Measurements from ENCODE around the gene ZNF408.

The ZNF408 gene

DNA sequence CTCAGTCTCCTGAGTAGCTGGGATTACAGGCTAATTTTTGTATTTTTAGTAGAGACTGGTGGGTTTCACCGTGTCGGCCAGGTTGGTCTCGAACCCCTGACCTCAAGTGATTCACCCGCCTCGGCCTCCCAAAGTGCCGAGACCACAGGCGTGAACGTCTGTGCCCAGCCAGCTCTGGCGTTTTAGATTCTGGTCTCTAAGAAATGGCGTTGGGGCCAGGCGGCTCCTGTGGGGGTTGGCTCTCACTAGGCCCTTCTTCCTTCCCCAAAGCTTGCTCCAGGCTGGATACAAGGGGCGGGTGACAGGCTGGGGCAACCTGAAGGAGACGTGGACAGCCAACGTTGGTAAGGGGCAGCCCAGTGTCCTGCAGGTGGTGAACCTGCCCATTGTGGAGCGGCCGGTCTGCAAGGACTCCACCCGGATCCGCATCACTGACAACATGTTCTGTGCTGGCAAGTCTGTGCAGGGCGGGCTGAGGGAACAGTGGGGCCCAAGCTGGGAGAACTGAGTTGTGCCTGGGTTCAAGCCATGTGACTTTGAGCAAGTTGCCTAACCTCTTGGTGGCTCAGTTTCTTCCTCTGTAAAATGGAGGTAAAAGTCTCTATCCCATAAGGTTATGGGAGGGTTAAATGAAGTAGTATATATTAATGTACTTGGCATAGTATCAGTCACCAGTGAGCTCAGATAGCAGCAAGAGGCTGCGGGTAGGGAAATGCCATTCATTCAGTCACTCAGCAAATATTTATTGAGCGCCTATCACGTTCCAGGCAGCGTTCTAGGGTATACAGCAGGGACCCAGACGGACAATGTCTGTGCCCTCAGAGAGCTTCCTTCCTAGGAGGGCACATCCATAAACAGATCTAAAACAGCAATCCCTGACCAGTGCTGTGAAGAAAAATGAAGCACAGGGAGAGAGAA is 28.5 kb downstream of the ZNF408 start:
- TF ChIP-seq, protein P1, sequence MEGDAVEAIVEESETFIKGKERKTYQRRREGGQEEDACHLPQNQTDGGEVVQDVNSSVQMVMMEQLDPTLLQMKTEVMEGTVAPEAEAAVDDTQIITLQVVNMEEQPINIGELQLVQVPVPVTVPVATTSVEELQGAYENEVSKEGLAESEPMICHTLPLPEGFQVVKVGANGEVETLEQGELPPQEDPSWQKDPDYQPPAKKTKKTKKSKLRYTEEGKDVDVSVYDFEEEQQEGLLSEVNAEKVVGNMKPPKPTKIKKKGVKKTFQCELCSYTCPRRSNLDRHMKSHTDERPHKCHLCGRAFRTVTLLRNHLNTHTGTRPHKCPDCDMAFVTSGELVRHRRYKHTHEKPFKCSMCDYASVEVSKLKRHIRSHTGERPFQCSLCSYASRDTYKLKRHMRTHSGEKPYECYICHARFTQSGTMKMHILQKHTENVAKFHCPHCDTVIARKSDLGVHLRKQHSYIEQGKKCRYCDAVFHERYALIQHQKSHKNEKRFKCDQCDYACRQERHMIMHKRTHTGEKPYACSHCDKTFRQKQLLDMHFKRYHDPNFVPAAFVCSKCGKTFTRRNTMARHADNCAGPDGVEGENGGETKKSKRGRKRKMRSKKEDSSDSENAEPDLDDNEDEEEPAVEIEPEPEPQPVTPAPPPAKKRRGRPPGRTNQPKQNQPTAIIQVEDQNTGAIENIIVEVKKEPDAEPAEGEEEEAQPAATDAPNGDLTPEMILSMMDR (IDR thresholded peaks at IDR 0.05; ENCODE audit: low read depth, low read length), result no peak
- no peak for DNase-seq (ENCODE audit: extremely low read depth, low read depth)

- DNase-seq (ENCODE audit: extremely low read depth, low read depth), result no peak
- TF ChIP-seq, protein P1 (IDR thresholded peaks at IDR 0.05; ENCODE audit: low read depth, low read length), result no peak
Observed at GRCh38 chr11:46731545-46731944, 30.7 kb downstream of the ZNF408 start.

DNA sequence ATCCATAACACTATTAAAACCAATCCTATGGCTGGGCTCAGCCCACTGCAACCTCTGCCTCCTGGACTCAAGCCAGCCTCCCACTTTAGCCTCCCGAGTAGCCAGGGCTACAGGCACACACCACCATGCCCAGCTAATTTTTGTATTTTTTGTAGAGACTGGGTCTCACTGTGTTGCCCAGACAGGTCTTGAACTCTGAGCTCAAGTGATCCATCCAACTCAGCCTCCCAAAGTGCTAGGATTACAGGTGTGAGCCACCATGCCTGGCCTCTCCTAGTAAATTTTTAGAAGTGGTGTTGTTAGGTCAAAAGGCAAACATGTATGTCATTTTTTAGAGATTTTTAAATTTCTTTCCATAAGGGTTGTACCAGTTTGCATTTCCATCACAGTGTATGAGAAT is 32.4 kb downstream of the ZNF408 start:
- DNase-seq (ENCODE audit: extremely low read depth, low read depth), result no peak
- TF ChIP-seq, protein P1 (IDR thresholded peaks at IDR 0.05; ENCODE audit: low read depth, low read length), result no peak

DNA sequence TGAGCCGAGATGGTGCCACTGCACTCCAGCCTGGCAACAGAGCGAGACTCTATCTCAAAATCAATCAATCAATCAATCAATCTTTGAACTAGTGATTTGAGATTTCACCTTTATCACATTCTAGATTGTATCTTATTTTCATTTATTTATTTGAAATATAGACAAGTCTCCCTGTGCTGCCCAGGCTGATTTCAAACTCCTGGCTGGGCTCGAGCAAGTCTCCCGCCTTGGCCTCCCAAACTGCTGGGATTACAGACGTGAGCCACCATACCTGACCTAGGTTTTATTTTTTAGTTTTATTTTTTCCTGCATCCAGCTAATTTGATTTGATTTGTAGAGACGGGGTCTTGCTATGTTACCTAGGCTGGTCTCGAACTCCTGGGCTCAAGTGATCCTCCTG is 35.3 kb downstream of the ZNF408 start:
- TF ChIP-seq, protein P1 (IDR thresholded peaks at IDR 0.05; ENCODE audit: low read depth, low read length), result no peak

DNA sequence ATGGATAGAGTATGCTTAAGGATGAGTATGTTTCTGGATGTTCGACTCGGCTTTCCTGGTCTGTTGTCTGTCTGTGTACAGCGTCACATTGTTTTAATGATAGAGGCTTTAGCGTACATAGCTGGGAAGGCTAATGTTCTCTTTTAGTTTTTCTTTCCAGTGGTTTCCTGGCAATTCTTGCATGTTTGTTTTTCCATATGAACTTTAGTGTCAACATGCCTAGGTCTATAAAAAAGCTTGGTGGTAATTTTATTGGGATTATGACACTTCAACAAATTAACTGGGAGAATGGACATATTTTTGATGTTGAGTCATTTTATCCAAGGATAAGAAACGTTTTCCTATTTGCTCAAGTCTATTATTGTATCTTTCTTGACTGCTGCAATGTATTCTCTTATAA is 35.8 kb downstream of the ZNF408 start:
- TF ChIP-seq, protein P1 (IDR thresholded peaks at IDR 0.05; ENCODE audit: low read depth, low read length), result no peak
- DNase-seq (ENCODE audit: extremely low read depth, low read depth), result no peak

More for the DNA sequence above, 35.3 kb downstream of the ZNF408 start:
- no peak for DNase-seq (ENCODE audit: extremely low read depth, low read depth)

DNA sequence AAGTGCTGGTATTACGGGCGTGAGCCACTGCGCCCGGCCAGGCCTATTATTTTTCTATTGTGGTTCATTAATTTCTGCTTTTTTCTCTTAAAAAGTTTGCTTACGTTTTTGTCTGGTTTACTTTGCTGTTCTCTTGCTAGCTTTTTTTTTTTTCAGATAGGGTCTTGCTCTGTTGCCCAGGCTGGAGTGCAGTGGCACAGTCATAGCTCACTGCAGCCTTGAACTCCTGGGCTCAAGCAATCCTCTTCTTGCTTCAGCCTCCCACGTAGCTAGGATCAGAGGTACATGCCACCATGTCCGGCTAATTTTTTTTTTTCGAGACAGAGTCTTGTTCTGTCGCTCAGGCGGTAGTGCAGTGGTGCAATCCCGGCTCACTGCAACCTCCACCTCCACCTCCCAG is 36.9 kb downstream of the ZNF408 start:
- no peak for DNase-seq (ENCODE audit: extremely low read depth, low read depth)
- TF ChIP-seq, protein P1 (IDR thresholded peaks at IDR 0.05; ENCODE audit: low read depth, low read length), result no peak

DNA sequence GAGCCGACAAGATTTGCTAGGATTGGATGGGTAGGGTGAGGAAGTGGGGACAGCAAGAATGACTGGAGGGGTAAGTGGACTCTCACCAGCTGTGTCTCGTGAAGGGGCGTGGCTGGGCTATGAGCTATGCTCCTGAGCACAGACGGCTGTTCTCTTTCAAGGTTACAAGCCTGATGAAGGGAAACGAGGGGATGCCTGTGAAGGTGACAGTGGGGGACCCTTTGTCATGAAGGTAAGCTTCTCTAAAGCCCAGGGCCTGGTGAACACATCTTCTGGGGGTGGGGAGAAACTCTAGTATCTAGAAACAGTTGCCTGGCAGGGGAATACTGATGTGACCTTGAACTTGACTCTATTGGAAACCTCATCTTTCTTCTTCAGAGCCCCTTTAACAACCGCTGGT is 38.1 kb downstream of the ZNF408 start:
- TF ChIP-seq, protein P1 (IDR thresholded peaks at IDR 0.05; ENCODE audit: low read depth, low read length), result no peak
- DNase-seq (ENCODE audit: extremely low read depth, low read depth), result no peak

Data from AG09319 (cell line).